ENCODE measurements around the gene UVRAG. TPM values are rescaled to one million over a fixed set of nuclear protein-coding genes. Genes with fewer than 3 reads are reported as not detected.

Gene UVRAG
- total and polyA plus RNA-seq, 2 of the 13 experiments (the other 11 are each of a cell fraction or from before 2014, with no cell fraction given): 9.7 to 17.3 TPM

GRCh38 chr11:75814363-75814676 is 690 bp upstream of the UVRAG start:
- Histone ChIP-seq H3K27me3 (ENCODE audit: control insufficient read depth in 1 of 2, insufficient read depth in 2 of 2, low read length in 2 of 2) (no peaks in the 10 kb centered on the region; a peak in 1 of 5 replicates), H4K20me1 (ENCODE audit: insufficient read depth, low read length) (no peaks in the 10 kb centered on the region), H3K9ac (ENCODE audit: insufficient read depth, low read depth, low read length) (peak overlapping the region; percentile 74), H3K27ac (ENCODE audit: extremely low read length, insufficient read depth, low read length) (peak overlapping the region; percentile 83), H3K4me2 (ENCODE audit: low read depth, low read length) (peak overlapping the region; percentile 100), H3K79me2 (ENCODE audit: insufficient read depth, low read length) (peaks cover 36% of the 10 kb centered on the region), H3K36me3 (replicated peaks in 1 of 2; ENCODE audit: control insufficient read depth in 1 of 2, insufficient read depth in 2 of 2, low read length in 2 of 2) (no peaks in the 10 kb centered on the region), H3K4me1 (ENCODE audit: insufficient read depth, low read length) (peaks cover 75% of the 10 kb centered on the region), H2AFZ (ENCODE audit: low read length) (peak overlapping the region; percentile 67), H3K4me3 (replicated peaks in 1 of 3; ENCODE audit: insufficient read depth in 1 of 3, low read depth in 2 of 3, low read length in 3 of 3) (peak overlapping the region; percentile 82 to 92 (median 91)), H3K9me3 (ENCODE audit: low read length) (no peaks in the 10 kb centered on the region)
- FAIRE-seq (no peak), DNase-seq (ENCODE audit: low spot score) (no peak), ATAC-seq (peak; percentile 32)
- in situ Hi-C loops (cut with HindIII; ENCODE audit: extremely low pct_ligation_motif_present, low pct_unique_long_range_greater_than_20kb) (loop anchor here (5.0 kb wide), 1 partner anchor 53 kb away; no protein-coding TSS in a partner anchor), intact Hi-C loops (cut with micrococcal nuclease; ENCODE audit: unreplicated experiment) (loop anchor here (10.0 kb wide), 1 partner anchor 970 kb away; the partner anchor contains the start of gene TSKU)
- 0% methylated on average over 3 of the region's 12 CpGs for WGBS (ENCODE audit: low lambda C conversion rate)
- ChIA-PET POLR2A (interaction anchor here (0.8 to 3.7 kb wide), 10 partner anchors 8 to 75 kb away, joined by 3 to 23 read pairs (median 5); no protein-coding TSS in a partner anchor), CTCF (ENCODE audit: low intra/inter-chr PET ratio, low total read pairs) (no interaction called here)
- TSS peak; percentile 64 for BruUV-seq (replicated peaks)
- TF ChIP-seq, protein P1, sequence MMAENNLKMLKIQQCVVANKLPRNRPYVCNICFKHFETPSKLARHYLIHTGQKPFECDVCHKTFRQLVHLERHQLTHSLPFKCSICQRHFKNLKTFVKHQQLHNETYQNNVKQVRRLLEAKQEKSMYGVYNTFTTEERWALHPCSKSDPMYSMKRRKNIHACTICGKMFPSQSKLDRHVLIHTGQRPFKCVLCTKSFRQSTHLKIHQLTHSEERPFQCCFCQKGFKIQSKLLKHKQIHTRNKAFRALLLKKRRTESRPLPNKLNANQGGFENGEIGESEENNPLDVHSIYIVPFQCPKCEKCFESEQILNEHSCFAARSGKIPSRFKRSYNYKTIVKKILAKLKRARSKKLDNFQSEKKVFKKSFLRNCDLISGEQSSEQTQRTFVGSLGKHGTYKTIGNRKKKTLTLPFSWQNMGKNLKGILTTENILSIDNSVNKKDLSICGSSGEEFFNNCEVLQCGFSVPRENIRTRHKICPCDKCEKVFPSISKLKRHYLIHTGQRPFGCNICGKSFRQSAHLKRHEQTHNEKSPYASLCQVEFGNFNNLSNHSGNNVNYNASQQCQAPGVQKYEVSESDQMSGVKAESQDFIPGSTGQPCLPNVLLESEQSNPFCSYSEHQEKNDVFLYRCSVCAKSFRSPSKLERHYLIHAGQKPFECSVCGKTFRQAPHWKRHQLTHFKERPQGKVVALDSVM (CRISPR knock-in tag; IDR thresholded peaks at IDR 0.05): peak; percentile 34; the same call in 1 of the 2 replicates
- TF ChIP-seq CAMTA2 (CRISPR knock-in tag; IDR thresholded peaks at IDR 0.05; ENCODE audit: borderline replicate concordance) (no peak), U2AF1 (optimal IDR thresholded peaks at IDR 0.05; ENCODE audit: low read depth, low read length) (peak; percentile 44), THAP11 (CRISPR knock-in tag; IDR thresholded peaks at IDR 0.05) (no peak), ATF7-NPFF (CRISPR knock-in tag; IDR thresholded peaks at IDR 0.05; ENCODE audit: low read depth) (0 out of 2 replicates have a peak, but pooled peaks have one; percentile 26), PTBP1 (IDR thresholded peaks at IDR 0.05; ENCODE audit: low read depth, low read length, poor library complexity, severe bottlenecking) (no peak), ZSCAN25 (CRISPR knock-in tag; IDR thresholded peaks at IDR 0.05) (no peak), GRHL1 (CRISPR knock-in tag; conservative IDR thresholded peaks at IDR 0.05) (no peak), GTF3A (CRISPR knock-in tag; conservative IDR thresholded peaks at IDR 0.05) (no peak), NRL (CRISPR knock-in tag; IDR thresholded peaks at IDR 0.05; ENCODE audit: borderline replicate concordance) (0 out of 2 replicates have a peak, but pooled peaks have one; percentile 32), DZIP1 (CRISPR knock-in tag; IDR thresholded peaks at IDR 0.05) (0 out of 2 replicates have a peak, but pooled peaks have one; percentile 40), SNAI1 (CRISPR knock-in tag; IDR thresholded peaks at IDR 0.05; ENCODE audit: borderline replicate concordance) (no peak), ELF4 (CRISPR knock-in tag; IDR thresholded peaks at IDR 0.05; ENCODE audit: borderline replicate concordance) (no peak), SMAD1 (CRISPR knock-in tag; IDR thresholded peaks at IDR 0.05; ENCODE audit: borderline replicate concordance, low read depth) (0 out of 2 replicates have a peak, but pooled peaks have one; percentile 28)
- TF ChIP-seq, protein P2, sequence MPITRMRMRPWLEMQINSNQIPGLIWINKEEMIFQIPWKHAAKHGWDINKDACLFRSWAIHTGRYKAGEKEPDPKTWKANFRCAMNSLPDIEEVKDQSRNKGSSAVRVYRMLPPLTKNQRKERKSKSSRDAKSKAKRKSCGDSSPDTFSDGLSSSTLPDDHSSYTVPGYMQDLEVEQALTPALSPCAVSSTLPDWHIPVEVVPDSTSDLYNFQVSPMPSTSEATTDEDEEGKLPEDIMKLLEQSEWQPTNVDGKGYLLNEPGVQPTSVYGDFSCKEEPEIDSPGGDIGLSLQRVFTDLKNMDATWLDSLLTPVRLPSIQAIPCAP (CRISPR knock-in tag; IDR thresholded peaks at IDR 0.05; ENCODE audit: low read depth): no peak

Measured in HepG2 (cell line).